AG10803 (cell line): ENCODE results near the gene CMTM8.
"Not testable (repeated sequence)": the region's sequence is repeated elsewhere in the genome, so short reads cannot be mapped to it uniquely, and the experiment has no call there.

Source experiments
- DNase-seq: peaks from one replicate; pipeline ENCODE4 v3.0.0; 2010; ENCODE audit warnings: low read depth
- H3K4me3 ChIP-seq: 2 replicates; pipeline ENCODE4 v1.5.1; 2011; ENCODE audit warnings: mild to moderate bottlenecking, low read length, control low read depth
- CTCF ChIP-seq: conservative IDR thresholded peaks from 2 replicates; pipeline ENCODE4 v1.5.1; 2011; ENCODE audit warnings: mild to moderate bottlenecking, low read length, control low read depth, inconsistent platforms

CMTM8 gene

GRCh38 chr3:32387512-32387911 lies 149.0 kb downstream of the CMTM8 start:
- H3K4me3 ChIP-seq, result no peak overlapping the region
- TF ChIP-seq CTCF, result no peak
- no peak for DNase-seq

- not testable (repeated sequence) for H3K4me3 ChIP-seq, DNase-seq
These were observed 151.1 kb downstream of the CMTM8 start for GRCh38 chr3:32389577-32389976.

GRCh38 chr3:32391643-32392535 lies 153.4 kb downstream of the CMTM8 start, which contains the start of gene CMTM7:
Gene CMTM7, plus strand, starts transcription at chr3:32391853. Its CDS starts 54 bp downstream, at chr3:32391907.
- TF ChIP-seq CTCF, result no peak
- H3K4me3 ChIP-seq, result peak within 1 kb of the TSS; percentile 70
- peak; percentile 49 for DNase-seq

GRCh38 chr3:32392536-32393302 lies 154.2 kb downstream of the CMTM8 start:
- peak; percentile 67 for DNase-seq
- H3K4me3 ChIP-seq, result peak overlapping the region; percentile 63
- TF ChIP-seq CTCF, result no peak

- no peak for TF ChIP-seq CTCF
- DNase-seq, result peak; percentile 23
- no peak overlapping the region for H3K4me3 ChIP-seq
These were observed 157.0 kb downstream of the CMTM8 start for GRCh38 chr3:32395496-32395895.

GRCh38 chr3:32397941-32398340 lies 159.5 kb downstream of the CMTM8 start:
- H3K4me3 ChIP-seq, result no peak overlapping the region
- TF ChIP-seq CTCF, result no peak
- no peak for DNase-seq

- no peak for TF ChIP-seq CTCF
- no peak overlapping the region for H3K4me3 ChIP-seq
- no peak for DNase-seq
These were observed 160.1 kb downstream of the CMTM8 start for GRCh38 chr3:32398531-32398930.
